ENCODE measurements around the gene RSPH6A.

DNA sequence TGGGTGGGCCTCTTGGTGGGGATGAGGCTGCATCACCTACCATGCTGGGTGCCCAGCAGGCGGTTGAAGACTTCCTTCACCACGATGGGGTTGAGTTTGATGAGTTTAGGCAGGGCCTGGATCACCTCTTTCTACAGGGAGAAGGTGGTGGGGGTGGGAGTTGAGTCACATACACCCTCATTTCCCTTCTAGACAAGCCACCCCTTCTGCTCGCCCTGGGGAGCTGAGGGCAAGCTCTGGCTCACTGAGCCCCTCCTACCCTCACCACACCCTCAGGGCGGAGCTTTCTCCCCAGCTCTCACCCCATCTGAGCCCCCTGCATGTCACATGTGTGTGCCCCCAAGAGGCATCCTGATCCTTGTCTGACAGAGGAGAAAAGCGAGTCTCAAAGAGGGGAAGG is 7.6 kb upstream of the RSPH6A start:
- TF ChIP-seq, protein P1, sequence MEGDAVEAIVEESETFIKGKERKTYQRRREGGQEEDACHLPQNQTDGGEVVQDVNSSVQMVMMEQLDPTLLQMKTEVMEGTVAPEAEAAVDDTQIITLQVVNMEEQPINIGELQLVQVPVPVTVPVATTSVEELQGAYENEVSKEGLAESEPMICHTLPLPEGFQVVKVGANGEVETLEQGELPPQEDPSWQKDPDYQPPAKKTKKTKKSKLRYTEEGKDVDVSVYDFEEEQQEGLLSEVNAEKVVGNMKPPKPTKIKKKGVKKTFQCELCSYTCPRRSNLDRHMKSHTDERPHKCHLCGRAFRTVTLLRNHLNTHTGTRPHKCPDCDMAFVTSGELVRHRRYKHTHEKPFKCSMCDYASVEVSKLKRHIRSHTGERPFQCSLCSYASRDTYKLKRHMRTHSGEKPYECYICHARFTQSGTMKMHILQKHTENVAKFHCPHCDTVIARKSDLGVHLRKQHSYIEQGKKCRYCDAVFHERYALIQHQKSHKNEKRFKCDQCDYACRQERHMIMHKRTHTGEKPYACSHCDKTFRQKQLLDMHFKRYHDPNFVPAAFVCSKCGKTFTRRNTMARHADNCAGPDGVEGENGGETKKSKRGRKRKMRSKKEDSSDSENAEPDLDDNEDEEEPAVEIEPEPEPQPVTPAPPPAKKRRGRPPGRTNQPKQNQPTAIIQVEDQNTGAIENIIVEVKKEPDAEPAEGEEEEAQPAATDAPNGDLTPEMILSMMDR (IDR thresholded peaks at IDR 0.05; ENCODE audit: poor library complexity, severe bottlenecking): no peak
- TF ChIP-seq EZH2 (IDR thresholded peaks at IDR 0.05; ENCODE audit: borderline replicate concordance, insufficient read depth, low read length, poor library complexity, severe bottlenecking) (no peak), TAF1 (IDR thresholded peaks at IDR 0.05; ENCODE audit: low read depth) (no peak), EP300 (conservative IDR thresholded peaks at IDR 0.05; ENCODE audit: poor library complexity, severe bottlenecking) (no peak)
